Endodermal cell (in vitro differentiated cells): Measurements from ENCODE around the gene HYKK. TPM values are rescaled to one million over a fixed set of nuclear protein-coding genes. Genes with fewer than 3 reads are reported as not detected.

Experiments used
- DNase-seq: peaks from one replicate; pipeline ENCODE4 v3.0.0-alpha.2; 2017
- H3K27ac ChIP-seq: 2 replicates; pipeline ENCODE4 v1.5.1; 2013; ENCODE audit warnings: mild to moderate bottlenecking, low read depth, low read length, moderate library complexity
- H3K27me3 ChIP-seq: 2 replicates; pipeline ENCODE4 v1.6.1; 2013; ENCODE audit warnings: mild to moderate bottlenecking, low read length, moderate library complexity; ENCODE audit not compliant: insufficient read depth, control insufficient read depth, poor library complexity, severe bottlenecking
- H3K36me3 ChIP-seq: 2 replicates; pipeline ENCODE4 v1.7.0; 2013; ENCODE audit warnings: mild to moderate bottlenecking, low read length, moderate library complexity; ENCODE audit not compliant: control insufficient read depth, insufficient read depth
- H3K4me1 ChIP-seq: one replicate; pipeline ENCODE4 v1.7.0; 2013; ENCODE audit warnings: low read length; ENCODE audit not compliant: control insufficient read depth, insufficient read depth
- H3K4me3 ChIP-seq: 2 replicates; pipeline ENCODE4 v1.5.1; 2013; ENCODE audit warnings: mild to moderate bottlenecking, low read length, moderate library complexity
- H3K9ac ChIP-seq: 2 replicates; pipeline ENCODE4 v1.6.1; 2013; ENCODE audit warnings: mild to moderate bottlenecking, low read length, moderate library complexity; ENCODE audit not compliant: poor library complexity, severe bottlenecking; ENCODE audit errors: extremely low read depth
- H3K9me3 ChIP-seq: 2 replicates; pipeline ENCODE4 v1.6.1; 2013; ENCODE audit warnings: mild to moderate bottlenecking, low read length, moderate library complexity; ENCODE audit not compliant: control insufficient read depth
- H3K27ac Mint-ChIP-seq: 2 replicates; pipeline ENCODE4 v1.8.0; 2020; ENCODE audit warnings: mixed read lengths
- H3K27me3 Mint-ChIP-seq: 2 replicates; pipeline ENCODE4 v1.8.0; 2021; ENCODE audit warnings: mild to moderate bottlenecking, mixed read lengths; ENCODE audit not compliant: insufficient read depth
- H3K36me3 Mint-ChIP-seq: 2 replicates; pipeline ENCODE4 v1.8.0; 2020; ENCODE audit warnings: low read depth, mixed read lengths
- H3K4me1 Mint-ChIP-seq: 2 replicates; pipeline ENCODE4 v1.8.0; 2020; ENCODE audit warnings: mixed read lengths
- H3K4me3 Mint-ChIP-seq: 2 replicates; pipeline ENCODE4 v1.8.0; 2020; ENCODE audit warnings: mild to moderate bottlenecking, moderate library complexity, mixed read lengths
- H3K9me3 Mint-ChIP-seq: 2 replicates; pipeline ENCODE4 v1.8.0; 2020; ENCODE audit warnings: mild to moderate bottlenecking, mixed read lengths
- WGBS, 2 experiments: methylation state at CpG; one replicate each; pipeline versions ENCODE4 v1.1.5 to v1.1.7; 2013; ENCODE audit warnings: missing lambda C conversion rate in 2 of 2, mixed read lengths in 1 of 2; ENCODE audit not compliant: insufficient coverage in 1 of 2, insufficient read length in 1 of 2; 5-methylcytosine and 5-hydroxymethylcytosine counted together
- long read RNA-seq, 4 experiments: library from polyadenylated mRNA in 2 of 4; library from RNA in 1 of 4; library from capped mRNA in 1 of 4; stranded (forward) in 3 of 4; unstranded in 1 of 4; transcript quantifications; one replicate each; pipeline ENCODE4 v2.0.0, GENCODE V29; 2020 to 2021; ENCODE audit warnings: inconsistent platforms in 1 of 4
- polyA plus RNA-seq, 2 experiments: library from polyadenylated mRNA; stranded (reverse); fragments of 50-300 nt; gene quantifications; one replicate each; pipeline ENCODE4 v1.2.3, GENCODE V29; 2013
- total RNA-seq, 2 donors: library from RNA; stranded (reverse); fragmentation: NEBNext Ultra II Directional in 1 of 2; extraction: Animal tissue kit (Norgen Biotek cat#: 25700) in 1 of 2; gene quantifications; 2 replicates in 1 of 2; 3 replicates in 1 of 2; pipeline ENCODE4 v1.2.1, GENCODE V29; 2021
- TF ChIP-seq, protein P1 (sequence below): fragments of 200-600 bp; sonication (generic); conservative IDR thresholded peaks from 2 replicates; pipeline ENCODE4 v1.5.0; 2021; ENCODE audit warnings: antibody characterized with exemption, mild to moderate bottlenecking

HYKK gene
- 1 to 10 TPM; 3.9 to 4.2 TPM for total RNA-seq
- polyA plus RNA-seq (2013, experiment 1 of 2) = 1.7 TPM
- 0.99 TPM for polyA plus RNA-seq (2013, experiment 2 of 2)
- long read RNA-seq, experiment 1, partial matches to known transcripts = 1 of 2 reads
- long read RNA-seq, experiment 1, other reads (novel, unspliced or antisense) = 0 of 2 reads
- long read RNA-seq, experiment 2, partial matches to known transcripts = 1 of 2 reads
- long read RNA-seq, experiment 2, other reads (novel, unspliced or antisense) = 0 of 2 reads
- long read RNA-seq, experiment 3 = 0 reads
- long read RNA-seq, experiment 4, transcript HYKK-202 (5 exons, 847 nt) = major isoform, 6 of 8 reads
- long read RNA-seq, experiment 4, partial matches to known transcripts = 0 of 8 reads
- long read RNA-seq, experiment 4, other reads (novel, unspliced or antisense) = 1 of 8 reads

GRCh38 chr15:78506971-78507830 lies at the start of gene HYKK:
Gene HYKK, plus strand, starts transcription at chr15:78507577. Its CDS starts 5,512 bp downstream, at chr15:78513089.
- peak within 1 kb of the TSS; percentile 38 for H3K9ac ChIP-seq
- peaks cover 12% of the 10 kb centered on the region for H3K27me3 Mint-ChIP-seq
- peaks cover 26% of the 10 kb centered on the region for H3K27me3 ChIP-seq
- H3K4me3 Mint-ChIP-seq = peak within 1 kb of the TSS; percentile 75
- no peaks in the 10 kb centered on the region for H3K36me3 ChIP-seq
- peaks cover 4% of the 10 kb centered on the region for H3K4me1 Mint-ChIP-seq
- H3K9me3 Mint-ChIP-seq = peaks cover 19% of the 10 kb centered on the region
- peak; percentile 99 for DNase-seq
- TF ChIP-seq, protein P1, sequence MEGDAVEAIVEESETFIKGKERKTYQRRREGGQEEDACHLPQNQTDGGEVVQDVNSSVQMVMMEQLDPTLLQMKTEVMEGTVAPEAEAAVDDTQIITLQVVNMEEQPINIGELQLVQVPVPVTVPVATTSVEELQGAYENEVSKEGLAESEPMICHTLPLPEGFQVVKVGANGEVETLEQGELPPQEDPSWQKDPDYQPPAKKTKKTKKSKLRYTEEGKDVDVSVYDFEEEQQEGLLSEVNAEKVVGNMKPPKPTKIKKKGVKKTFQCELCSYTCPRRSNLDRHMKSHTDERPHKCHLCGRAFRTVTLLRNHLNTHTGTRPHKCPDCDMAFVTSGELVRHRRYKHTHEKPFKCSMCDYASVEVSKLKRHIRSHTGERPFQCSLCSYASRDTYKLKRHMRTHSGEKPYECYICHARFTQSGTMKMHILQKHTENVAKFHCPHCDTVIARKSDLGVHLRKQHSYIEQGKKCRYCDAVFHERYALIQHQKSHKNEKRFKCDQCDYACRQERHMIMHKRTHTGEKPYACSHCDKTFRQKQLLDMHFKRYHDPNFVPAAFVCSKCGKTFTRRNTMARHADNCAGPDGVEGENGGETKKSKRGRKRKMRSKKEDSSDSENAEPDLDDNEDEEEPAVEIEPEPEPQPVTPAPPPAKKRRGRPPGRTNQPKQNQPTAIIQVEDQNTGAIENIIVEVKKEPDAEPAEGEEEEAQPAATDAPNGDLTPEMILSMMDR = peak; percentile 48
- 1 to 5% methylated on average over 20 to 63 of the region's 63 CpGs for WGBS, 2 experiments
- H3K4me3 ChIP-seq = peak within 1 kb of the TSS; percentile 82
- H3K27ac Mint-ChIP-seq = peak within 1 kb of the TSS; percentile 93
- H3K9me3 ChIP-seq = peaks cover 7% of the 10 kb centered on the region
- peaks cover 1% of the 10 kb centered on the region for H3K36me3 Mint-ChIP-seq
- H3K27ac ChIP-seq = no peak within 1 kb of the TSS
- no peaks in the 10 kb centered on the region for H3K4me1 ChIP-seq

DNA sequence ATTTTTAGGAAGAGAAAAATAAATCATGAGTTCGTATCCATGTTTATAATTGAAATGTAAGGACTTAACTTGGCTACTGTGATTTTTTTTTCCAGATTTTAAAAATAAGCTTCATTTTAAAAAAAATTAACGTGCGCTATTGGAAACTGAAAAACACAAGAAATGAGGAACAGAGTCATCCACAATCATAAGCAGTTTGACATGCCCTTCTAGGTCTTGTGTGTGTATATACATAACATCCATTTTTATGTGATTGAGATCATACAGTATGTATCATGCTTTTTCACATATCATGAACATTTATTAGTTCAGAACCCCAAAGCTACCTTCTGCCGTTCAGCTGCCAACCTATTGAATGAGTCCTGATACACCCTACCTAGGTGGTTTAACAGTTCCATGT lies 46.6 kb upstream of the HYKK start:
- DNase-seq = no peak
- H3K4me1 Mint-ChIP-seq = peaks cover 15% of the 10 kb centered on the region
- peaks cover 34% of the 10 kb centered on the region for H3K36me3 Mint-ChIP-seq
- peaks cover 63% of the 10 kb centered on the region for H3K36me3 ChIP-seq
- WGBS, 2 experiments = 95 to 96% methylated on average over 2 to 4 of the region's 4 CpGs
- no peaks in the 10 kb centered on the region for H3K27me3 ChIP-seq
- H3K4me3 ChIP-seq = no peak overlapping the region
- H3K9ac ChIP-seq = no peak overlapping the region
- peak overlapping the region; percentile 56 for H3K27ac Mint-ChIP-seq
- no peaks in the 10 kb centered on the region for H3K9me3 ChIP-seq
- H3K27ac ChIP-seq = no peak overlapping the region
- H3K27me3 Mint-ChIP-seq = no peaks in the 10 kb centered on the region
- TF ChIP-seq, protein P1 = no peak
- no peaks in the 10 kb centered on the region for H3K9me3 Mint-ChIP-seq
- no peak overlapping the region for H3K4me3 Mint-ChIP-seq
- H3K4me1 ChIP-seq = no peaks in the 10 kb centered on the region

DNA sequence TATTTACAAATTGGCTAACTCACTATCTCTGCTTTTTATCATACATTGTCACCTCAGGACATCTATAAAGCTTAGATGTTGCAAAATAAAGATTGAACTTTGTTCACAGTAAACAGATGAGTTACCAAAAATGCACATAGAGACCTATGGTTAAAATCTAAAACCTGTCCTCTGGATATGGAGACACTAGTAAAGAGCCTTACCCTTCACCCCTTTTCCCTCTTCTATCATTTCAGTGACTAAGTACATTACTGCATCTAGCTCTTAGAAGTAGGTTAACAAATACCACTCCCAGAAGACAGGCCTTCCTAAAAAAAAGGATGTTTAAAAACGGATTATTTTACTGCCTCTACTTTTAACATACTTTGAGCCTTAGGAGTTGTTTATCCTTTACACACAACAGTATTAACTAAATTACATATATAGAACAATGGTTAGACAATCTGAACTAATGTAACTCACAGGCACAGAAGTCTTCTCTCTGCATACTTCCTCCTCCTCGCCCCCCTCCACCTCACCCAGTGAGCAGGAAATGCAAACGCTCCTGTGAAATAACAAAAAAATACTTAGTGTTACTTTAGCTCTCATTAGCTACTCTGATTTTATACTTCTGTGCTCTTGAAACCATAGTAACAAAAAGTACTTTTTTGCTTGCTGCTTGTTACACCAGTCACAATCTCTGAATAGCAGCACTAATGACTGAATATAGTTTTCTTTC lies 46.0 kb upstream of the HYKK start:
- Histone ChIP-seq H3K27me3 (no peaks in the 10 kb centered on the region), H3K36me3 (peaks cover 68% of the 10 kb centered on the region), H3K4me1 (no peaks in the 10 kb centered on the region), H3K27ac (no peak overlapping the region), H3K4me3 (no peak overlapping the region), H3K9me3 (no peaks in the 10 kb centered on the region), H3K9ac (no peak overlapping the region)
- Mint-ChIP-seq H3K27ac (peak overlapping the region; percentile 56), H3K27me3 (no peaks in the 10 kb centered on the region), H3K36me3 (peaks cover 37% of the 10 kb centered on the region), H3K4me3 (no peak overlapping the region), H3K9me3 (no peaks in the 10 kb centered on the region), H3K4me1 (peaks cover 15% of the 10 kb centered on the region)
- 53 to 64% methylated on average over 2 to 3 of the region's 3 CpGs for WGBS, 2 experiments
- TF ChIP-seq, protein P1 = no peak
- DNase-seq = peak; percentile 63
